HTR-8/SVneo (cell line): Measurements from ENCODE around the gene GALNT18.

ENCODE experiments used
- DNase-seq: peaks from one replicate; pipeline ENCODE4 v3.0.0; 2011; ENCODE audit warnings: low spot score, mixed read lengths; ENCODE audit not compliant: insufficient read length
- FAIRE-seq: peaks from 2 replicates; lab custom pipeline; 2011; peaks lifted over from hg19 to GRCh38; lab: Jason Lieb, UNC

Gene GALNT18

DNA sequence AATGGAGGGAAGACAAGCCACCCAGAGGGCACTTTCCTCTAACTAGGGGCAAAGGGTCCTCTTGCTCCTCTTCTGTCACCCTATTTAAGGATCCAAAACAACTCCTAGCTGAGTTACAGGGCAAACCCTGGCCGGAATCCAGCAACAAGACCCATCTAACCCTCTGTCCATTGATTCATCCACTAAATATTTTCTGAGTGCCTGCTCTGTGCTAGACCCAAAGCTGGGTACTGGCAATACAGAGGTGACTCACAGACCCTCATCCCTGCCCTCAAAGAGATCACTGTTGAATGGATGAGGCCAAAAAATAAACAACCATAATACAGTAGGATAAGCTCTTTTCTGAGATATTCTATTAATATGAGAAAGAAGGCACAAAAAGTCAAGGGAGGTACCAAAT is 4.3 kb upstream of the GALNT18 start:
- no peak for DNase-seq
- no peak for FAIRE-seq

DNA sequence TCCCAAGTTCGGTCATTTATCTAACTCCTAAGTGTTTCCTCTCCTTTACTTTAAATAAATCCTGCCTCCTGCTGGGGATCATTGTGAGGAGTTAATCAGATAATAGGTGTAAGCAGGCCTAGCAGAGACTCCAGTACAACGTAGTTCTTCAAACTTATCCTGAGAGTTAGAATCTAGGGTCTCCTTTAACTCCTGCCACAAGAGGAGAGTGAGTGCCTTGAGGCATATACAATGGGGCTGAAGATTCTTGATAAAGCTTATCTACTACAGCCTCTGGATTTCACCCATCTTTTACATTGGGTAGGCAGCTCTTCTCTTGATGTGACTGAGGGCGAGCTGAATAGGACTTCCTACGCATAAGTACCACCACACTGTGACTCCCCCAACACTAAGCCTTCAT is 3.1 kb upstream of the GALNT18 start:
- DNase-seq = no peak
- FAIRE-seq = no peak

DNA sequence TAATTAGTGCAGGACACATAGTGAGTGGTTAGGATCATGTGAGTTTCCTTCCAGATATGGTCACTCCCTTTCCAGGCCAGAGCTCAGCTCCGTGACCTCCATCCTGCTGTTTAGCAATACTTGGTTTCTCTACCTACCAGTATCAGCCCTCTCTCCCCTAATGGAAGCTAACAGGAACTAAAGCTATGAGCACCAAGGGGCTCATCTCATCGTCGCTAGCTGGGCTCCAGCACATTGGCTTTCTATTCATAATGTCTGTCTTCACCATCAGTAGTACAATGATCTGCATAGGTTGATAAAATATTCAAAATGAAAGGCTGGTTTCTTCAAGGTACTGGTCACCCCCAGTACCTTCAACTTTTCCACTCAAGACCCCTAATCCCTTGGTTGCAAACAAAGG is 2.4 kb upstream of the GALNT18 start:
- FAIRE-seq = no peak
- no peak for DNase-seq

DNA sequence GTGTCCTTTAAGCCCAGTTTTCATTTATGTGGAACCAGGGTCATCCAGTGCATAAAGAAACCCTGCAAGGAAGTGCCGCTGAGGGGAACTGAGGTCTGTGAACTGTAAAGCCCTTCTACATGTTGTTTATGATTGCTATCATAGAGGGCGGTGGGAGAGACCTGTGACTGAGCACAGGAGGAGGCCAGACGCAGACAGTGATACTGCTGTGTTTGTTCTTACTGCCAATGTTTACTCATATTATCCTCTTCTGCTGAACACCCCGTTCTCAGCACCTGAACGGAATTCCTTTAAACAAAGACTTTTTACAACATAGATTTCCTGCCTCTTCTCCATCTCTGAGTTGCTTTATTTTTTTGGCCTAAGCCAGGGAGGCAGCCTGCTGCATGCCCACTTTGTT is 967 bp upstream of the GALNT18 start:
- DNase-seq (no peak), FAIRE-seq (no peak)

DNA sequence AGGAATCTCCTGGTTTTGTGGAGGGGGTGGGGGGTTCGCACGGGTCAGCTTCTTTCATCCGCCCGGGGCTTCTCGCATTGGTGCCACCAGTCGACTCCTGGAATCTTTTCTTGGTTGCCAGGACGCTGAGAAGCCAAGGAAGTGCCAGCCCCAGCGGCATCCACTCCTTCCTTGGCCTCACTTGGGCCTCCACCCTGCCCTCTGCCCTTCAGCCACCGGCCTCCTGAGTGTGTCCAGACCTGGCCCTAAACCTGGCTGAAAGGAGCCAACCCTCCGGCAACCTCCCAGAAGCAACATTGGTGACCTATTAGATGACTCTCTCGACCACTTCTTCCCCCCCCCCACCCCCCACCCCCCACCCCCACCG is 518 bp upstream of the GALNT18 start:
- DNase-seq = no peak
- FAIRE-seq = no peak

DNA sequence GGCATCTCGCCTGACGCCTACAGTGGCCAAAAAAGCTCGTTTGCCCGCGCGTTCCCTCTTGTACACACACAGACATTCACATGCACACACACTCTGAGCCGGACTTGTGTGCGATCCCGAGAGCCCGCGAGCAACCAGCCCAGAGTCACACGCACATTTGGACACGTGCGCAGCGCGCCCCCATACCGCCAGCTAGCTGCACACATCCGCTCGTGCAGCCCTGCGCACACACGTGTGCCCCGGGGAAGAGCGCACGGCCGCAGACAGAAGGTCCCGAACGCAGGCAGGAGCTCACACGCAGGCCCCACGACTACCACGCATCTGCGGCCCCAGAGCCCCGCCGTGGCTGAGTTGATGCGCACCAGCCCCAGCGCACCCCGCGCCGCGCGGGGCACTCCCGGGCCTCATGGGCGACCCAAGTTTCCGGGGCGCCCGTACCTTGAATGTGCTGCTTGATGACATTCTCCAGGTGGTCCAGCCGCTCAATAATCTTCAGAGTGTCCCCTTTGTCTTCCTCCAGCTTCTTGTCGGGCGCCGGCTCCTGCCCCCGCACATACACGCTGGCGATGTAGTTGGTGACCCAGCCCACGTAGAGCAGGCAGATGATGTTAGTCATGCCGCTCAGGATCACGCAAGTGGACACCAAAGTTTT is 758 bp downstream of the GALNT18 start:
- FAIRE-seq (peak; percentile 83), DNase-seq (peak; percentile 13)

DNA sequence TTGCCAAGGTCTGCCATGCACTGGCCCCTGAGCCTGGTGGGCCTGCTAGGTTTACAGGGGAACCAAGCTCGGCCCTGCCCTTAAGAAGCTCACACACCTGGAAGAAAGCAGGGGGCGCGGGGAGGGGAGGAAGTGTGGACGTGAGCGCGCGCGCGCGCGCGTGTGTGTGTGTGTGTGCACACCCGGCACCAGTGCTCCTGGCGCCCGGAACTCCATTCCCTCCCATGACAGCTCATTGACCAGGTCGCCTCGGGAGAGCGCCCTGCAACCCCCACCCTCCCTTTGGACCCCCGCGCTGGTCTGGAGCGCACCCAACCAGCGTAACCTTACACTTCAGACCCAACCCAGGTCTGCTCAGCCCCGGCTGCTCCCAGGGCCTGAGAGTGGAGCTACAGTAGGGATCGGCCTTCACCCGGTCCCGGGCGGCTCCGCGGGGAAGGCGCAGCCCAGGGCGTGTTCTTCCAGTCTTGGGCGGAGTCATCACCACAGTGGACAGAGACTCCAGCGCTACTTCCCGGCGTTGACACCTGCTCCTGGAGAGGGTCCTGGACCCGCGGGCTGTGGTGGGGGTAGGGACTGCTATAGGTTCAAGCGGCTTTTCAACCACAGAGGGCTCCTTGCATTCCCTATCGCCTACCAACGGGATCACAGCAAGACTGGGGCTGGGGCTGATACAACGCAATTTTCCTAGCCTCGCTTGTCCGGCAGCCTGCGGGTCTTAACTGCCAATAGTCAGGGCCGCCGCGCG is 1.5 kb downstream of the GALNT18 start:
- DNase-seq (no peak), FAIRE-seq (no peak)

DNA sequence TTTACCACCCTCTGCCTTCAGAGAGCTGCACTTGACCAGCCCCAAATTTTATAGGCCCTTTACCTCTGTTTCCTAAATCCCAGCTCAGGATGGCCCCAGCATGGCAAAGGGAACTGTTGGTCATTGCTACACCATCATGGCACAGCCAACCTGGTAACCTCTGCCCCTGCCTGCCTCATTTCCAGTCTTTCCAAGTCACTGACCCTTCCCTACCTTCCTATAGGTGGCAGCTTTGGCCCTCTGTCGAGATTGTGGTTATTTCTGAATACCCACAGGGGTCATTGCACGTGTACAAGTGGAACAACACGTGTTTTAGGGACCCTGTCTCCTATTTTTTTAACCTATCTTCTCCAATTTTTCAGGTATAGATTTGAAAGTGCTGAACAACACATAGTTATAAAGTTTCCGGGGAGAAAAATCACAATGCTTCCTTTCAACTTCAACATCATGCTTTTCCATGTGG is 2.8 kb downstream of the GALNT18 start:
- DNase-seq (no peak), FAIRE-seq (no peak)

DNA sequence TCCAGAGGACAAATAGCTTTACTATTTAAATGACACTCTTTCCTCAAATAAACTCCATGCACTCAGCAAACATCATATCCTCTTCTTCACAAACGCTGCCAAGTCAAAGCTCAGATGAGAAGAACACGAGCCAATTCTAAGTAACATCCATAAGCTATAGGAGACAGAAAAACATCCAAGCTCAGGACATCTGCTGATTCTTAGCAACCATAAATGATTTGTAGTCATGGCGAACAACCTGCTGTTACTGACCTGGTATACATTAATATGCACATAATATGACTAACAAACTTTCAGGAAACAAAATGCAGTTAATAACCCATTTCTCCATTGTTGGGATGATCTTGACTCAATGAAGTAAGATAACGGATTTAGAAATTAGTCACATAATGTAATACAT is 6.7 kb downstream of the GALNT18 start:
- FAIRE-seq (no peak), DNase-seq (no peak)

DNA sequence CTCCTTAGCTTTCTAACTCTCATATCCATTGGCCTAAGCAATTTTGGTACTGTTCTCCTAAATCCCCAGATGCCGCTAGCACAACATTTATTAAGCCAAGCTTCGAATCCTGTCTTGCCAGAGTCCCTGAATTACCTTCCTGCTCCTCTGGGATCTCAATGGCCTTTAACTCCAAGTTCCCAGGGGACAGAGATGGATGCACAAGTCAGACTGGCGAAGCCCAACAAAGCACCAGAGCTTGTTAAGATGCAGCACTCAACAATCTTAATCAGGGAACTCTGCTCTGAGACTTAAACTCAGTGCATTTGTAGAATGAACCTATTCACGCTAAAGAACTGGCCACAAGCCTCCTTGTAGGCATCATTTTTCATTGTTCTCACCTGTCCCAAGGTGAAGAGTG is 9.4 kb downstream of the GALNT18 start:
- no peak for FAIRE-seq
- no peak for DNase-seq

DNA sequence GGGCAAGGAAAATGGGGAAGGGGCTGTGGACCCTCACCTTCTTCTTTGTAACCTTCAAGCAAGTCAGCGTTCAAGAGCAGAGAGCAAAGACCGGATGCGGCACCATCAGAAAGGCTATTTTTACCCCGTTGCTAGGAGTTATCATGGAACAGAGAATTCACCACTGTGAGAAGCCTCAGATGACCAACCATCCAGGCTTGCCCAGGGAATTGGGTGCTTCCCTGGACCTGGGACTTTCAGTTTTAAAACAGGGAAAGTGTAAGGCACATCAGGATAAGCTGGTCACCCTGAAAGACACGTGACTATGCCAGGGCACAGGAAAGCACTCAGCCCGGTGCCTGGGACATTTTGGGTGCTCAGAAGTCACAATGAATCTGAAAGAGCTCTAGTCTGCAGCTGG is 10.4 kb downstream of the GALNT18 start:
- FAIRE-seq (no peak), DNase-seq (no peak)

DNA sequence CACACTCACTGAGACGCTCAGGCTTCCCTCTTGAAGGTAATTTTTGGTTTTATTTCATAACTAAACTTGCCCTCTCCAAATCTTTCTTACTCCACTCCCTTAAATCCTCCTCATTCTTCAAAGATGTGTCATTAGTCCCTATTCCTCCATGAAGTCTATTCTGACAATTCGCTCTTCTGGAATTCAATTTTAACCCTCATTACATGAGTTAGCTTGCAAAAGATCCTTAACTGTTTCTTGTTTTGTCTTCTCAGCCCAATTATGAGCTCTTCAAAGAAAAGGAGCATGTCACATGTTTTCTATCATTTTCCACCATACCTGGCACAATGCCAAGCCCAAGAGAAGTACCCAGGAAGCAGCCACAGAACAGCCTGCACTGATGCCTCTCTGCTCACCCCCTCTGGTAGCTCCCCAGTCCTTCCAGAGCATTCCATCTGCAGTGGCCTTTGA is 13.0 kb downstream of the GALNT18 start:
- FAIRE-seq = no peak
- DNase-seq = peak; percentile 9

DNA sequence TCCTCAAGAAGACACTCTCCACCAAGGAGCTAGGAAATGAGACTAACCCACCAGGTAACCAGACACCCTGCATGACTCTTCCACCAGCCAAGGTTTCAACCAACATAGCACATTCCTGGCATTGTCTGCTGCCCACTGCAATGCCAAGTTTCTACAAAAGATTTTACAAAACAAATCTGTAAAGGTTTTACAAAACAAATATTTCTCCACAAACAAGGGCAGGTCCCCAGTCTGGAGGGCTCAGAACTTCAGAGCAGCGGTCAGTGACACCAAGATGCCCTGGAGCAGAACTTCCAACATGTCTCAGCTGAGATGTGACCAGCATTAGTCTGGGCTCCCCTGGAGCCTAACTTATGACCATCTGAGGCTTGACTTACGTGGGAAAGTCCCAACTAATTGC is 14.0 kb downstream of the GALNT18 start:
- FAIRE-seq (no peak), DNase-seq (peak; percentile 14)

DNA sequence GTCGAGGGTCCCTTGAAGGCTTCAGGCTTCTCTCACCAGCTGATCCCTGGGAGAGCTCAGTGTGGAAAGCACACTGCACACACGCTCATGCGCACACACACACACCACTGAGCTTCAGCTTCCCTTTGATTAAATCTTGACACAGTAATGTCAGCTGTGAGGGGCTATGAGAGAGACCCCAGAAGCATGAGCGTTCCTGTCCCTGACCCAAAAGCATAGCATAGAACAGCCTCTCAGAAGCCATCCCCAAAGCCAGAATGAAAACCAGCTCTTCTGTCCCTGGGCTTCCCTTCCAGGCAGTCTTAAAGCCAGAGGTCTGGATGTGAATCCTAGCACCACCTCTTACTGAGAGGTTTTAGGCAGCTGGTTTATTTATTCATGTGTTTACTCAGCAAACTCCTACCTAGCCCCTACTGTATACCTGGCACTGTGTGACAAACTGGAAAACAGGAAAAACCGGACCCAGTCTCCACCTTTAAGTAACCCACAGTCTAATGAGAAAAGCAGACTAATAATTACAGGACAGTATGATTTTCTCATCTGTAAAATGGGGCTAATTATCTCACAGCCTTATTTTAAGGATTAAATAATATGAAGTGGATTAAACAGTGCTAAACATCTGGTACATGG is 15.9 kb downstream of the GALNT18 start:
- DNase-seq = no peak

DNA sequence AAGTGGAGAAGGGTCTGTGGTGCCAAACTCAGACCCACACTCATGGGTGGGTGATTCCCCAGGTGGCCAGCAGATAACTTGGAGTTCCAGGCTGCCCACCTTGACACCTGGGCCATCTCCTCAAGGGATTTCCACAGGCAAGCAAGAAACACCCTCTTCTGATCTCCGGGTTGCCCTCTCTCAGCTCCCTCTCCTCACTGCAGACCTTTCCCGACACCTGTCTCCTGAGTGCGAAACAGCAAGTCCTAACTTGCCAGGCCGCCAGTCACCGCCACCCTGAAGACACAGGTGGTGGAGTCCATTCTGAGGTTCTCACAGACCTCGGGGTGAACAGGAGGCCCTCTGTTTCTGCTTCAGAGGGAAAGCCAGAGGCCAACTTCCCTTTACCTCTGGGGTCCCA is 16.6 kb downstream of the GALNT18 start:
- DNase-seq (no peak), FAIRE-seq (no peak)

More for the DNA sequence above, 15.9 kb downstream of the GALNT18 start:
- no peak for FAIRE-seq

DNA sequence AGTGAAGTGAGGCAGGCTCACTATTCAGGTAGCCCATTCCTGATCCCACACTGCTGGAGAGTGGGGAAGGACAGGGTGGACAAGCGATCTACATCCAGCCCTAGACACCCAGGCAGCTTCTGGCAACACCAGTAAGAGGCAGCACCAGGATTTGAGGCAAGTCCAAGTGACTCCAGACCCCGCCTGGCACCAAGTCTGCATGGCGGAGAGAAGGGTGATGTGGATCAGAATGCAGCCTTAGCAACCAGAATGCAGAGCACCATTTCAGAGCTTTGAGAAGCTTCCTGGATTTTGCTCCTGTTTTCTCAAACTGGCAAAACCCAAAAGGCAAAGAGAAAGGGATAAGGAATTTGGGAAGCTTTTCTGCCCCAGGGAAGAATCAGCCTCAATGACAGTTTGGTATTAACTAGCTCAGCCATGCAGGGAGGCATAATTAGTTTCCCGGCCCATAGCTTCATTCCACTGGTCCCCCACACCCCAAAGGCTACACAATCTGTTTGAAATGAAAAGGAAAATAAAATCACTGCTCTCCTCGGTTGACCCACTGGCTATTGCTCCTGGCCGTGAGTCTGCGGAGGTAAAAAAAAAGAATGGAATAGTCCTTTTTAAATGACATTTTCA is 17.3 kb downstream of the GALNT18 start:
- no peak for FAIRE-seq
- no peak for DNase-seq

DNA sequence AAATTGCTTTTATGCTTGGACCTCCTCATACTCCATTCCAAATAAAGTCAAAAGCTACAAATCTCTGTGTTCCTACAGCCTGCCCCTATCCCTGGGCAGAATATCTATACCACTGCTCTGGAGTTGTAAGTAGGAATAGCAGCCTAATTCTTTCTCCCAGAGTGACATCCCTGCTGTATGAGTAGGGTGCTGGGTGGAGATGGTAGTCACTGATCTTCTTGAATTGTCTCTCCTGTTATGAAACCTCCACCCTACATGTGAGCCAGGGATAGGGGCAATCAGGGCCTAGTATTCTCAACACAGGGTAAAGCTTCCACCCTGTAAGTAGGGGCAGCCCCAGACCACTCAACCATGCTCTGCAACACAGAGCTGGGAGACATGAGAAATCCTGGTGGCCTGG is 19.8 kb downstream of the GALNT18 start:
- DNase-seq (no peak), FAIRE-seq (no peak)

DNA sequence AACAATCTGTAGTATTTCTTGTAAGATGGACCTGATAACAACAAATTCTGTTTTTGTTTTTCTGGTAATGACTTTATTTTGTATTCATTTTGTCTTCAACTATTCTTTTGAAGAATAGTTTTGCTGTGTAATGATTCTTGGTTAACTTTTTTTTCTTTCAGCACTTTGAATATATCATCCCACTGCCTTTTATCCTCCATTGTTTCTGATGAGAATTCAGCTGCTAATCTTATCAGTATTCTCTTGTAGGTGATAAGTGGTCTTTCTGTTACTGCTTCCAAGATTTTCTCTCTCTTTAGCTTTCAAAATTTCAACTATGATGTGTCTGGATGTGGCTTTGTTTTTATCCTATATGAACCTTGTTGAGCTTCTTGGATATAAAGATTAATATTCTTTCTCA is 21.5 kb downstream of the GALNT18 start:
- FAIRE-seq (no peak), DNase-seq (no peak)

DNA sequence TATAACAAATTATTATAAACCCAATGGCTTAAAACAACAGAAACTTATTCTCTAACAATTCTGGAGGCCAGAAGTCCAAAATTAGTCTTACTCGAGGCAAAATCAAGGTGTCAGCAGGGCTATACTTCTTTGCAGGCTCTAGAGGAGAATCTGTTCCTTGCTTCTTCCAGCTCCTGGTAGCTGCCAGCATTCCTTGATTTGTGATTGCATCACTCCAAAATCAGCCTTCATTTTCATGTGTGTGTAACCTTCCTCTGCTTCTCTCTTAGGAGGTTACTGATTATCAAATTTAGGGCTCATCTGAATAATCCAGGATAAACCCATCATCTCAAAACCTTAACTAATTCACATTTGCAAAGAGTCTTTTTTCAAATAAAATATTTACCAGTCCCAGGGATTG is 23.6 kb downstream of the GALNT18 start:
- DNase-seq (no peak), FAIRE-seq (no peak)

DNA sequence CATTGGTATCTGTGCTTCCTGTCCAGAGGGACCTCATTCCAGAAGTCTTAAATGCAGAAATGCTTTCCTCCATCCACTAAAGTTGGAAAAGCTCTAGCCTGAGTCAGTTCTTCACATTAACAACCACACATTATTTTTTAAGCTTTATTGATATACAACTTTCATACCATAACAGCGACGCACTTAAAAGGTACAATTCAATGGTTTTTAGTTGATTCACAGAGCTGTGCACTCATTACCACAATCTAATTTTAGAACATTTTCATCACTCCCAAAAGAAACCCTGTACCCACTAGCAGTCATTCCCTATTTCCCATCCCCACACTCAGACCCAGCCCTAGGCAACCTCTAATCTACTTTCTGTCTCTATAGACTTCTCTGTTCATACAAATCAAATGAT is 27.6 kb downstream of the GALNT18 start:
- no peak for FAIRE-seq
- no peak for DNase-seq

DNA sequence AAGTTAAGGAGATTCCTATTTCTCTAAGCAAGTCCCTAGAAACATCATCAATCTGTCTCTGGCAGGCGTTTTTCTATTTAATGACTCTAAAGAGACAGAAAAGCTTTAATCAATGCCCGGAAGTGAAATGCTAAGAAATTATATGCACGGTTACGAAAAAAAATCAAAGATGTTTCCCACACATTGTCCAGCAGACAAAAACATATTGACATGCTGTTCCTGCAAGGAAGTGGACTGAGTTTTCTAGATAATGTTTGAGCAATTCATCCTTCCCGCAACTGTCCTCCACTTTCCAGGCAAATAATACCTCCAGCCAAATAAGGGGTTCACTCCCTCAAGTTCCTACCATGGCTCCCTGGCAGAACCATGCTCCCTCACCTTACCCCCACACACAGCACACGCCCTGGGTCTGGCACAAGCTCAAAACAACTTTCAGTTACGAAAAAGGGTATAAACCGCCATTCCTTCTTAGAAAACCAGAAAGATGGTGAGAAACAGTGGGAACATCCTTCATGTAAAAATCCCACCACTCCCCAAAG is 29.6 kb downstream of the GALNT18 start:
- no peak for FAIRE-seq
- DNase-seq = no peak
